A549 (cell line): Measurements from ENCODE around the gene RABL6.
"Not testable (repeated sequence)": the region's sequence is repeated elsewhere in the genome, so short reads cannot be mapped to it uniquely, and the experiment has no call there.

Experiments used
- CHD4 ChIP-seq: fragments of 200-600 bp; sonication (generic); IDR thresholded peaks from 2 replicates; pipeline ENCODE4 v1.6.1; 2016; ENCODE audit warnings: antibody characterized with exemption, mild to moderate bottlenecking, borderline replicate concordance
- NFE2L2 ChIP-seq: fragments of 150-350 bp; conservative IDR thresholded peaks from 2 replicates; pipeline ENCODE4 v1.6.1; 2014; ENCODE audit warnings: low read length

DNA sequence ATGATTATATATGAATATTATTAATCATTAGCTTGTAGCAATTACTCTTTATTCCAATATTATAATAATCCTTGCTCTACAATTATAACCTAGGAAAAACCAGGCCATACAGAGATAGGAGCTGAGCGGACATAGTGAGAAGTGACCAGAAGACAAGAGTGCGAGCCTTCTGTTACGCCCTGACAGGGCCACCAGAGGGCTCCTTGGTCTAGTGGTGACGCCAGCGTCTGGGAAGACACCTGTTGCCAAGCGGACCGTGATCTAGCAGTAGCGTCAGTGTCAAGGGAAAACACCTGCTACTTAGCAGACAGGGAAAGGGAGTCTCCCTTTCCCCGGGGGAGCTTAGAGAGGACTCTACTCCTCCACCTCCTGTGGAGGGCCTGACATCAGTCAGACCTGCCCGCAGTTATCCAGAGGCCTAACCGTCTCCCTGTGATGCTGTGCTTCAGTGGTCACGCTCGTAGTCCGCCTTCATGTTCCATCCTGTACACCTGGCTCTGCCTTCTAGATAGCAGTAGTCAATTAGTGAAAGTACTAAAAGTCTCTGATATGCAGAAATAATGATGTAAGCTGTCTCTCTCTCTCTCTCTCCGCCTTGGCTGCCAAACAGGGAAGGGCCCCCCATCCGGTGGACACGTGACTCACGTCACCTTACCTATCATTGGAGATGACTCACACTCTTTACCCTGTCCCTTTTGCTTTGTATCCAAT is 41.2 kb upstream of the RABL6 start:
- TF ChIP-seq NFE2L2, CHD4: not testable (repeated sequence)
